Mucosa of descending colon (tissue), 3 donors: ENCODE measurements around the gene RFC2. TPM values are rescaled to one million over a fixed set of nuclear protein-coding genes. Genes with fewer than 3 reads are reported as not detected.
"Not testable (repeated sequence)": the region's sequence is repeated elsewhere in the genome, so short reads cannot be mapped to it uniquely, and the experiment has no call there.

Experiments used
- ATAC-seq: fragments of 200-7000 bp; cut with Tn5 transposase; one replicate; pipeline ENCODE4 v1.9.1; 2020; ENCODE audit warnings: mild to moderate bottlenecking, moderate library complexity
- DNase-seq, 3 donors: peaks; one replicate each; pipeline ENCODE4 v3.0.0-alpha.2; 2020
- H3K36me3 ChIP-seq: fragments of 200-600 bp; one replicate; pipeline ENCODE4 v1.8.0; 2021; ENCODE audit warnings: low read depth, mild to moderate bottlenecking
- H3K4me1 ChIP-seq: fragments of 200-600 bp; one replicate; pipeline ENCODE4 v1.8.0; 2021; ENCODE audit warnings: low read depth, mild to moderate bottlenecking
- H3K4me3 ChIP-seq: fragments of 200-600 bp; one replicate; pipeline ENCODE4 v1.8.0; 2021; ENCODE audit warnings: mild to moderate bottlenecking
- H3K9me3 ChIP-seq: fragments of 200-600 bp; one replicate; pipeline ENCODE4 v1.8.0; 2021; ENCODE audit warnings: mild to moderate bottlenecking
- intact Hi-C, 2 donors: fragments of 100-400 bp; cut with DNase I in 1 of 2; cut with micrococcal nuclease in 1 of 2; formaldehyde crosslinking; loops; one replicate each; pipeline versions ENCODE4 v1.11.0 to v1.11.1; 2022; cut with DNase I, micrococcal nuclease
- total RNA-seq, 3 donors: library from RNA; stranded (reverse); fragmentation: NEBNext Ultra II Directional in 2 of 3; extraction: Animal tissue kit (Norgen Biotek cat#: 25700) in 2 of 3; gene quantifications; one replicate each; pipeline versions ENCODE4 v1.2.1 to v1.2.4, GENCODE V29; 2021 to 2023
- TF ChIP-seq, protein P1 (sequence below): fragments of 200-600 bp; IDR thresholded peaks from one replicate; pipeline ENCODE4 v1.8.0; 2022; ENCODE audit warnings: antibody characterized with exemption, mild to moderate bottlenecking
- donor health status: DM: no; HTN: no; CAD: no; lungs with moderate emphysema.
- donor health status: DM: no; HTN: no; CAD: no.
- donor health status: DM: no; HTN: yes; CAD: no.

RFC2 gene
- total RNA-seq, 3 donors from 2014 or later = 14.8 to 23.7 (median 15.9) TPM

GRCh38 chr7:74217455-74218342 lies 36.5 kb downstream of the RFC2 start:
- H3K36me3 ChIP-seq = no peaks in the 10 kb centered on the region
- H3K4me3 ChIP-seq = no peak overlapping the region
- H3K9me3 ChIP-seq = no peaks in the 10 kb centered on the region
- no peaks in the 10 kb centered on the region for H3K4me1 ChIP-seq
- TF ChIP-seq, protein P1, sequence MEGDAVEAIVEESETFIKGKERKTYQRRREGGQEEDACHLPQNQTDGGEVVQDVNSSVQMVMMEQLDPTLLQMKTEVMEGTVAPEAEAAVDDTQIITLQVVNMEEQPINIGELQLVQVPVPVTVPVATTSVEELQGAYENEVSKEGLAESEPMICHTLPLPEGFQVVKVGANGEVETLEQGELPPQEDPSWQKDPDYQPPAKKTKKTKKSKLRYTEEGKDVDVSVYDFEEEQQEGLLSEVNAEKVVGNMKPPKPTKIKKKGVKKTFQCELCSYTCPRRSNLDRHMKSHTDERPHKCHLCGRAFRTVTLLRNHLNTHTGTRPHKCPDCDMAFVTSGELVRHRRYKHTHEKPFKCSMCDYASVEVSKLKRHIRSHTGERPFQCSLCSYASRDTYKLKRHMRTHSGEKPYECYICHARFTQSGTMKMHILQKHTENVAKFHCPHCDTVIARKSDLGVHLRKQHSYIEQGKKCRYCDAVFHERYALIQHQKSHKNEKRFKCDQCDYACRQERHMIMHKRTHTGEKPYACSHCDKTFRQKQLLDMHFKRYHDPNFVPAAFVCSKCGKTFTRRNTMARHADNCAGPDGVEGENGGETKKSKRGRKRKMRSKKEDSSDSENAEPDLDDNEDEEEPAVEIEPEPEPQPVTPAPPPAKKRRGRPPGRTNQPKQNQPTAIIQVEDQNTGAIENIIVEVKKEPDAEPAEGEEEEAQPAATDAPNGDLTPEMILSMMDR = no peak
- intact Hi-C loops = no loop called here
- ATAC-seq (peak; percentile 46), DNase-seq (peak in 1 of 3 donors; percentile 35)

DNA sequence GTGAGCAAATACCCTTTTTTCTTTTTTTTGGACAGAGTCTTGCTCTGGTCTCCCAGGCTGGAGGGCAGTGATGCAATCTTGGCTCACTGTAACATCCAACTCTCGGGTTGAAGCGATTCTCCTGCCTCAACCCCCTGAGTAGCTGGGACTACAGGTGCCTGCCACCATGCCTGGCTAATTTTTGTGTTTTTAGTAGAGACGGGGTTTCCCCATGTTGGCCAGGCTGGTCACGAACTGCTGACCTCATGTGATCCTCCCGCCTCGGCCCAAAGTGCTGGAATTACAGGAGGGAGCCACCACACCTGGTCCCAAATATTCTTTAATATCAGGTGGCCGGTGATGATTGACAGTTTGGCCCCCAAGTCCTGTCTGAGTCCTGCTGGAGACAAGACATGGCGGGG lies 37.8 kb downstream of the RFC2 start:
- intact Hi-C loops = no loop called here
- TF ChIP-seq, protein P1 = no peak
- no peak for ATAC-seq
- H3K9me3 ChIP-seq = no peaks in the 10 kb centered on the region
- no peak for DNase-seq
- no peaks in the 10 kb centered on the region for H3K36me3 ChIP-seq
- no peak overlapping the region for H3K4me3 ChIP-seq
- H3K4me1 ChIP-seq = no peaks in the 10 kb centered on the region

- Histone ChIP-seq H3K4me1 (no peaks in the 10 kb centered on the region), H3K36me3 (no peaks in the 10 kb centered on the region), H3K4me3 (no peak overlapping the region), H3K9me3 (no peaks in the 10 kb centered on the region)
- ATAC-seq = no peak
- DNase-seq = peak in 1 of 3 donors; percentile 14
- intact Hi-C loops = no loop called here
- TF ChIP-seq, protein P1 = no peak
Measured at GRCh38 chr7:74215921-74216320, 38.3 kb downstream of the RFC2 start.

- Histone ChIP-seq H3K36me3 (no peaks in the 10 kb centered on the region), H3K9me3 (no peaks in the 10 kb centered on the region), H3K4me3 (no peak overlapping the region), H3K4me1 (no peaks in the 10 kb centered on the region)
- intact Hi-C loops = no loop called here
- peak in 2 of 3 donors; percentile 19 to 39 for DNase-seq
- TF ChIP-seq, protein P1 = no peak
- no peak for ATAC-seq
Measured at GRCh38 chr7:74214816-74215630, 39.2 kb downstream of the RFC2 start.

DNA sequence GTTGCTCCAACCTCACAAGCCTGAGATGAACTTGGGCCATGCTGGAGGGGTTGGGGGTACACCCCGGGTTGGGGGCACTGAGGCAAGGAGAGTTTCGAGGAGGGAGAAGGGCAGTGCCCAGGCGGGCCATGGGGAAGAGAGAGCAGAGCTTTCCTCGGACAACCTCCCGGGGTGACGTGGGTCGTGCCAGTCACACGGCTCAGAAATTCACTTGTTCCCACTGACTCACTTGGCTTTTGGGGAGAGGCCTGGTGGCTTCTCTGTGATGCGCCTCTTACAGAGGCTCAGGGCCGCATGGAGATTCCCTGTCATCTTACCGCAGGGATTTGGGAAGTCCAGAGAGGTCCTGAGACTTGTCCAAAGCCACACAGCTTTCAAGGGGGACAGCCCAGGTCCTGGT lies 41.5 kb downstream of the RFC2 start:
- Histone ChIP-seq H3K9me3 (no peaks in the 10 kb centered on the region), H3K4me3 (no peak overlapping the region), H3K4me1 (no peaks in the 10 kb centered on the region), H3K36me3 (no peaks in the 10 kb centered on the region)
- TF ChIP-seq, protein P1 = no peak
- peak in 2 of 3 donors; percentile 15 to 45 for DNase-seq
- intact Hi-C loops = no loop called here
- ATAC-seq = no peak

DNA sequence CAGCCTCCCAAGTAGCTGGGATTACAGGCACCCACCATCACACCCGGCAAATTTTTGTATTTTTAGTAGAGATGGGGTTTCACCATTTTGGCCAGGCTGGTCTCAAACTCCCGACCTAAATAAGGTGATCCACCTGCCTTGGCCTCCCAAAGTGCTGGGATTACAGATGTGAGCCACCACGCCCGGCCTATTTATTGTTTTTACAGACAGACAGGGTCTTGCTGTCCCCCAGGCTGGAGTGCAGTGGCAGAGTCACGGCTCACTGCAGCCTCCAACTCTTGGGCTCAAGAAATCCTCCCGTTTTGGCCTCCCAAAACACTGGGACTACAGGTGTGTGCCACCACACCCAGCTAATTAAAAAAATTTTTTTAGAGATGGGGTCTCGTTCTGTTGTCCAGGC lies 46.0 kb downstream of the RFC2 start:
- not testable (repeated sequence) for H3K4me3 ChIP-seq, H3K4me1 ChIP-seq, H3K9me3 ChIP-seq, H3K36me3 ChIP-seq, ATAC-seq
- DNase-seq = peak in 2 of 3 donors; percentile 11 to 28
- intact Hi-C loops = loop anchor here (5.0 kb wide), 1 partner anchor 194 kb away; no protein-coding TSS in a partner anchor
